ENCODE measurements around the gene MARK2. TPM values are rescaled to one million over a fixed set of nuclear protein-coding genes. Genes with fewer than 3 reads are reported as not detected.

MARK2 gene
- polyA plus RNA-seq, 1 of the 3 experiments (the other 2 are of a cell fraction): 18.8 TPM

DNA sequence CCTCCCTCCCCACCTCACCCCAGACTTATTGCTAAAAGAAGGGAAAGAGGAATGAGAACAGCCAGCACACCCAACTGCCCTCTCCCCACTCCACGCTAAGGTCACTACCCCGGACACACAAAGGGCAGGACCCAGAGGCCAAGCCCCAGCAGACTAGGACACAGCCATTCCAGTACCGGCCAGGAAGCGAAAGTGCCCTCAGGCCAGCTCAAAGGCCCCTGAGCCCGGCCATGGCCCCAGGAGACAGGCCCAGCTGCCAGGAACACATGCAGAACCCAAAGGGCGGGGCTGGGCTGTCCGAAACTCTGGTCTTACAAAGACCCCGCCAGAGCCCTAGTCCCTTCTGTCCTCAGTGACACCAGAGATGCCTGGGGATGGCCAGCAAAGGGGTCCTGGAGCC lies 72.5 kb downstream of the MARK2 start:
- no peaks in the 10 kb centered on the region for H4K20me1 ChIP-seq (ENCODE audit: insufficient read depth)
- TF ChIP-seq, protein P1, sequence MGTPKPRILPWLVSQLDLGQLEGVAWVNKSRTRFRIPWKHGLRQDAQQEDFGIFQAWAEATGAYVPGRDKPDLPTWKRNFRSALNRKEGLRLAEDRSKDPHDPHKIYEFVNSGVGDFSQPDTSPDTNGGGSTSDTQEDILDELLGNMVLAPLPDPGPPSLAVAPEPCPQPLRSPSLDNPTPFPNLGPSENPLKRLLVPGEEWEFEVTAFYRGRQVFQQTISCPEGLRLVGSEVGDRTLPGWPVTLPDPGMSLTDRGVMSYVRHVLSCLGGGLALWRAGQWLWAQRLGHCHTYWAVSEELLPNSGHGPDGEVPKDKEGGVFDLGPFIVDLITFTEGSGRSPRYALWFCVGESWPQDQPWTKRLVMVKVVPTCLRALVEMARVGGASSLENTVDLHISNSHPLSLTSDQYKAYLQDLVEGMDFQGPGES (IDR thresholded peaks at IDR 0.05; ENCODE audit: low read depth, low read length): no peak
- POLR2A ChIA-PET: interaction anchor here (0.6 kb wide), 1 partner anchor 23 kb away, joined by 3 read pairs; no protein-coding TSS in a partner anchor
- no peaks in the 10 kb centered on the region for H3F3A ChIP-seq (replicated peaks; ENCODE audit: insufficient read depth)
- H3K27ac ChIP-seq (ENCODE audit: low read depth in 2 of 2, low read length in 1 of 2): no peak overlapping the region; a peak in 1 of 4 replicates
- H3K4me2 ChIP-seq: no peak overlapping the region
- no peaks in the 10 kb centered on the region for H3K9me2 ChIP-seq
- no peak overlapping the region for H3K9ac ChIP-seq
- CTCF ChIA-PET: interaction anchor here (2.5 to 3.0 kb wide), 2 partner anchors 35 to 74 kb away, joined by 17 to 22 read pairs; no protein-coding TSS in a partner anchor
- peaks cover 0 to 39% of the 10 kb centered on the region in 2 experiments; a peak in 1 of 4 replicates for H3K4me1 ChIP-seq (ENCODE audit: control insufficient read depth in 1 of 2, insufficient read depth in 2 of 2, low read depth in 1 of 2, low read length in 1 of 2)
- H3K36me3 ChIP-seq (replicated peaks in 1 of 2; ENCODE audit: control insufficient read depth in 1 of 2, insufficient read depth in 2 of 2, low read length in 1 of 2): peaks cover 0 to 26% of the 10 kb centered on the region in 2 experiments
- WGBS (ENCODE audit: low lambda C conversion rate): 92% methylated on average over 7 of the region's 8 CpGs
- DNase-seq: no peak
- H3K79me2 ChIP-seq (ENCODE audit: insufficient read depth): no peaks in the 10 kb centered on the region
- H3K9me3 ChIP-seq: no peaks in the 10 kb centered on the region
- no peak overlapping the region for H2AFZ ChIP-seq (ENCODE audit: low read depth)
- H3K4me3 ChIP-seq (ENCODE audit: low read depth in 2 of 2, low read length in 1 of 2): no peak overlapping the region
- H3K27me3 ChIP-seq (ENCODE audit: insufficient read depth): no peaks in the 10 kb centered on the region

DNA sequence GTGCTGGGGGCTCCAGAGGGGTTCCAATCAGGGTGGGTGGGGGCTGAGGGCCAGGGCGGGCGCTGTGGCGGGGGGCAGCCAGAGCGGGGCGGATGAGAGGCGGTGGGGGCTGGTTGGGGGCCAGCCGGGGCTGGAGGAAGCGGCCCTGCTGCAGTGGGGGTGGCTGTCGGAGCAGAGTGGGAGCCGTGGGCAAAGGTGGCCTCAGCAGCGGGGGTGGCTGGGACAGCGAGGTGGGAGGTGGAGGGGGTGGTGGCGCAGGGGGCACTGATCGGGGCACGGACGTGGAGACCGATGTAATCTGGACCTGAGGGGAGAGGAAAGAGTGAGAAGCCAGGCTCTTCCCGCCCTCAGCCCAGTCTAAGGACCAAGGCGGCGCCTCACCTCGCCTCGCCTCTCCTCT lies 73.0 kb downstream of the MARK2 start:
- no peaks in the 10 kb centered on the region for H3K9me2 ChIP-seq
- TF ChIP-seq FOXM1 (IDR thresholded peaks at IDR 0.05; ENCODE audit: low read depth) (no peak), ELF1 (IDR thresholded peaks at IDR 0.05) (no peak), POLR2AphosphoS5 (IDR thresholded peaks at IDR 0.05; ENCODE audit: low read depth, low read length) (no peak), RFX5 (IDR thresholded peaks at IDR 0.05; ENCODE audit: low read length) (no peak), TAF1 (IDR thresholded peaks at IDR 0.05; ENCODE audit: borderline replicate concordance, low read depth, low read length) (no peak), EP300 (IDR thresholded peaks at IDR 0.05; ENCODE audit: borderline replicate concordance in 1 of 2, low read depth in 1 of 2, low read length in 1 of 2) (no peak), RAD21 (IDR thresholded peaks at IDR 0.05; ENCODE audit: low read length) (no peak), FOSL2 (IDR thresholded peaks at IDR 0.05; ENCODE audit: borderline replicate concordance, low read depth) (no peak), MEF2A (IDR thresholded peaks at IDR 0.05; ENCODE audit: borderline replicate concordance, low read depth) (no peak)
- TF ChIP-seq, protein P2, sequence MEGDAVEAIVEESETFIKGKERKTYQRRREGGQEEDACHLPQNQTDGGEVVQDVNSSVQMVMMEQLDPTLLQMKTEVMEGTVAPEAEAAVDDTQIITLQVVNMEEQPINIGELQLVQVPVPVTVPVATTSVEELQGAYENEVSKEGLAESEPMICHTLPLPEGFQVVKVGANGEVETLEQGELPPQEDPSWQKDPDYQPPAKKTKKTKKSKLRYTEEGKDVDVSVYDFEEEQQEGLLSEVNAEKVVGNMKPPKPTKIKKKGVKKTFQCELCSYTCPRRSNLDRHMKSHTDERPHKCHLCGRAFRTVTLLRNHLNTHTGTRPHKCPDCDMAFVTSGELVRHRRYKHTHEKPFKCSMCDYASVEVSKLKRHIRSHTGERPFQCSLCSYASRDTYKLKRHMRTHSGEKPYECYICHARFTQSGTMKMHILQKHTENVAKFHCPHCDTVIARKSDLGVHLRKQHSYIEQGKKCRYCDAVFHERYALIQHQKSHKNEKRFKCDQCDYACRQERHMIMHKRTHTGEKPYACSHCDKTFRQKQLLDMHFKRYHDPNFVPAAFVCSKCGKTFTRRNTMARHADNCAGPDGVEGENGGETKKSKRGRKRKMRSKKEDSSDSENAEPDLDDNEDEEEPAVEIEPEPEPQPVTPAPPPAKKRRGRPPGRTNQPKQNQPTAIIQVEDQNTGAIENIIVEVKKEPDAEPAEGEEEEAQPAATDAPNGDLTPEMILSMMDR (IDR thresholded peaks at IDR 0.05): no peak
- TF ChIP-seq, protein P3, sequence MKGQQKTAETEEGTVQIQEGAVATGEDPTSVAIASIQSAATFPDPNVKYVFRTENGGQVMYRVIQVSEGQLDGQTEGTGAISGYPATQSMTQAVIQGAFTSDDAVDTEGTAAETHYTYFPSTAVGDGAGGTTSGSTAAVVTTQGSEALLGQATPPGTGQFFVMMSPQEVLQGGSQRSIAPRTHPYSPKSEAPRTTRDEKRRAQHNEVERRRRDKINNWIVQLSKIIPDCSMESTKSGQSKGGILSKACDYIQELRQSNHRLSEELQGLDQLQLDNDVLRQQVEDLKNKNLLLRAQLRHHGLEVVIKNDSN (IDR thresholded peaks at IDR 0.05; ENCODE audit: borderline replicate concordance, low read depth): no peak
- TF ChIP-seq, protein P4, sequence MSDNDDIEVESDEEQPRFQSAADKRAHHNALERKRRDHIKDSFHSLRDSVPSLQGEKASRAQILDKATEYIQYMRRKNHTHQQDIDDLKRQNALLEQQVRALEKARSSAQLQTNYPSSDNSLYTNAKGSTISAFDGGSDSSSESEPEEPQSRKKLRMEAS (IDR thresholded peaks at IDR 0.05; ENCODE audit: low read depth): no peak
- H4K20me1 ChIP-seq (ENCODE audit: insufficient read depth): no peaks in the 10 kb centered on the region
- H3K4me3 ChIP-seq (ENCODE audit: low read depth in 2 of 2, low read length in 1 of 2): no peak overlapping the region
- H3K27ac ChIP-seq (ENCODE audit: low read depth in 2 of 2, low read length in 1 of 2): no peak overlapping the region
- POLR2A ChIA-PET: interaction anchor here (0.6 kb wide), 1 partner anchor 23 kb away, joined by 3 read pairs; no protein-coding TSS in a partner anchor
- no peaks in the 10 kb centered on the region for H3K79me2 ChIP-seq (ENCODE audit: insufficient read depth)
- H2AFZ ChIP-seq (ENCODE audit: low read depth): no peak overlapping the region
- H3K4me1 ChIP-seq (ENCODE audit: control insufficient read depth in 1 of 2, insufficient read depth in 2 of 2, low read depth in 1 of 2, low read length in 1 of 2): peaks cover 0 to 39% of the 10 kb centered on the region in 2 experiments; a peak in 1 of 4 replicates
- WGBS (ENCODE audit: low lambda C conversion rate): 97% methylated on average over 20 of the region's 22 CpGs
- no peaks in the 10 kb centered on the region for H3K9me3 ChIP-seq
- H3K36me3 ChIP-seq (replicated peaks in 1 of 2; ENCODE audit: control insufficient read depth in 1 of 2, insufficient read depth in 2 of 2, low read length in 1 of 2): peaks cover 0 to 26% of the 10 kb centered on the region in 2 experiments
- H3K9ac ChIP-seq: no peak overlapping the region
- no peaks in the 10 kb centered on the region for H3F3A ChIP-seq (replicated peaks; ENCODE audit: insufficient read depth)
- CTCF ChIA-PET: interaction anchor here (0.8 to 6.7 kb wide), 2 partner anchors 23 to 35 kb away, joined by 3 to 113 read pairs; no protein-coding TSS in a partner anchor
- no peak for DNase-seq
- no peaks in the 10 kb centered on the region for H3K27me3 ChIP-seq (ENCODE audit: insufficient read depth)
- no peak overlapping the region for H3K4me2 ChIP-seq

Data from SK-N-SH (cell line).